Measurements from ENCODE around the gene IGFALS.

Gene IGFALS

DNA sequence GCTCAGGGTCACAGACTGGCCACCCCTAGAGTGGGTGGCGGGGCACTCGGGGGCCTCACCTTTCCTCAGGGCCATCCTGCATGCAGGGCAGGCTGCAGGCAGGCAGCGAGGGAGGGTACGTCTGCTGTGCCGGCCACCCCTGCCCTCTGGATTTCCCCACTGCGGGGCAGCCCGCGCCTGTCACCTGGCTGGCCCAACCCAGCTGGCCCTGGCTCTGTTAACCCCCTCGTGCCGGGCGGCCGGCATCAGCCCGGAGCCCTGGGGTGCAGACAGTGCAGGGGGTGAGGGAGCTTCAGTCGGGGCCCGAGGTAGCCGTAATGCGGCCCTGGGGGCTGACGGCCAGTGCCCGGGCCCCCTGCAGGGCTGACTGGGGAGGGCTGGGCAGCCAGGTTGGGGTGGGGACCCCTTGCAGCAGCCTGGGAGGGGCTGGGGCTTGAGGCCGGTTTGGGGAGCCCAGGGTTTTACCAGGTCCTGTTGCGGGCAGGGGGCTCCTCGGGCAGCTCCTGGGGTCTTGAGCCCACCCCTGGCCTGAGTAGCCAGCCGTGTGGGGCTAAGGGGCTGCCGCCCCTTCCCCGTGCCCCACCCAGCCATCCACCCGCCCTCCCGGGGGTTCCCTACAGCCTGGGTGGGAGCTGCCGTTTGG lies at the start of gene IGFALS:
IGFALS (minus strand) TSS at position 128 of the 643 bp plus-strand sequence; CDS start at position 75, 53 bp downstream.
- DNase-seq, result no peak

DNA sequence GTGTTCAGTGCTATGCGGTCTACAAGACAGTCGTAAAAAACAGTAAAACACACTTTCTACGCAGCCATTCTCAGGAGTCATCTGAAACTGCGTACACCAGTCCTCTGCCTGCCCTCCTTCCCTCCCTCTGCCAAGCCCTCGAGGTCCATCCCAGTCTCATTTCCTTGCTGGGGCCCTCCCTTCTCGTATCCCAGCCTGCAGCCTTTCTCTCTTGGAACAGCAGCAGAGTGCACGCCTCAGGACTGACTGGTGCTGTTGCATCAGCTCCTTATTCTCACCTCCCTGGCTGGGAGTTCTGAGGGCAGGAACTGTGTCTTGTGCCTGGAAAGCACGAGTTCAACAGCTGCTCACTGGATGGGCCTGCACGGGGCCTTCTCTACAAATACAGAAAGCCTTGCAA lies 46.0 kb upstream of the IGFALS start:
- DNase-seq, result peak in 1 of 2 experiments; percentile 22

DNA sequence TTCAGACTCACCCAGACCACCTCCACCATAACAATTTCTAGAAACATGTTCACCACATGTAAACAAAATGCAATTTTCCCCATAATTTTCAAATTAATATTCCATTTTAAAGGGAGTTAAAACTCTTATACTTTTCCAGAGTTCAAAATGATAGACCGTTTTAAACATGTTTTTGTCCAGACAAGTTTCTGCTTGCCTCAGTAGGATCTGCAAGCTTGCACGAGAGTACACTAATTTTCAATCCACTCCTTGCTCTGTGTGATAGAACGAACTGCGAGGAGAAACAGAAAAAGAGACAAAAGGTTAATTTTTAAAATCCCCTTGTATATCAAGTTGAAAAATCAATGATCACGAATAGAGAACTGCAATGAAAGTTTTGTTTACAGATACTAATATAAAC lies 40.6 kb upstream of the IGFALS start:
- DNase-seq, result no peak

DNA sequence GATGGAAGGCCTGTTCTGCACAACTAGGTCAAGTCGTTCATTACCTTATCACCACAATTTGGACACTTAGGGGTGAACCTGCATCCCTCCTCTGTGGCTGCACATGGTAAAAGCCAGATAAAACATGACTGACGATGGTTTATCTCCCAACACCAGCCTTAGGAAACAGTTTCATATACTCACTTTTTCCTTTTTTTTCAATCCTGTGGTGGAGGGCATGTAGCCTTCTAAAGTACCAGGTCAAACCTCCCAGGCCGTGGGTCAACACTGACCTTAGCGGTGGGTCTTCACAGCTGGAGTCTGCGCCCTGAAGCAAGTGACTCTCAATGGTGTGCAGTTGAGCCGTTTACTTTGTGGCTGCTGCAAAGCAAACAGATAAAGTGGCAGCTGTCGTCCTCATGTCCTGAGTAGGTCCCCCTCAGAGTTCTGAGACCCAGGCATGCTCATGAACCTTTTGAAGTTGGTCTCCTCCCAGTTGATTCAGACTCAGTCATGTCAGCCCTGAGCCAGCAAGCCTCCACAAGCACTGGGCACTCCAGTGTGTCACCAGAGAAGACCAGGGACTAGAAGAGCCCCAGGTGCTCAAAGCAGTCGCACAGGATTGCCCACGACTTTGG lies 39.4 kb upstream of the IGFALS start:
- DNase-seq, result no peak

DNA sequence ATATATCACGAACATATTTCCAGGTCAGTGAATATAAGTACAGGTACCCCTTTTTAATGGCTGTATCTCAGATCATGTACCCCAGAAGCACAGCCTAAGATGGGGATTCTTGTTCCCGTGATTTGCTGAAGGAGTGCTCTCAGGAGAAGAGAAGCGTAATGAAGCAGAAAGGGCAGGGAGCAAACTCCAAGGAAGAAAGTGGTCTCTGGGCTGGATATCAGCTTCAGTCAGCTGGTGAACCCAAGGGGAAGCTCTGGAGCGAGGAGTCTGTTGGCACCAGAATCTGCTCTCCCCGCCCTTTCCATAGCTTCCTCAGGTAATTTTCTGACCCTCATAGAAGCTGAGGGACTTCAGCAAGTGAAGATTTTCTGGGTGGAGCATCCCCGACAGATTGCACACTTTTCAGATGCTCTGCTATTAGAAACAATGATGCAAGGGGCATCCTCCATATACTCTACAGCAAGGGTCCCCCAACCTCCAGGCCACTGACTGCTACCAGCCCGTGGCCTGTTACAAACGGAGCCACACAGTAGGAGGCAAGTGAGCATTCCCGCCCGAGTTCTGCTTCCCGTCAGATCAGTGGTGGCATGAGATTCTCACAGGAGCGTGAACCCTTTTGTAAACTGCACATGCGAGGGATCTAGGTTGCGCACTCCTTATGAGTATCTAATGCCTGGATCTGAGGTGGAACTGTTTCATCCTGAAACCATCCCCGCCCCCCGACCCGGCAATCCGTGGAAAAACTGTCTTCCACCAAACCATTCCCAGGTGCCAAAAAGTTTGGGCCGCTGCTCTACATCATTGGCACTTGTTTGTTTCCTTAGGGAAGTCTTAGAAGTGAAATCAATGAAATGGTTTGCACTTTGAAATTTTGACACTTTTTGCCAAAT lies 37.9 kb upstream of the IGFALS start:
- DNase-seq, result no peak

DNA sequence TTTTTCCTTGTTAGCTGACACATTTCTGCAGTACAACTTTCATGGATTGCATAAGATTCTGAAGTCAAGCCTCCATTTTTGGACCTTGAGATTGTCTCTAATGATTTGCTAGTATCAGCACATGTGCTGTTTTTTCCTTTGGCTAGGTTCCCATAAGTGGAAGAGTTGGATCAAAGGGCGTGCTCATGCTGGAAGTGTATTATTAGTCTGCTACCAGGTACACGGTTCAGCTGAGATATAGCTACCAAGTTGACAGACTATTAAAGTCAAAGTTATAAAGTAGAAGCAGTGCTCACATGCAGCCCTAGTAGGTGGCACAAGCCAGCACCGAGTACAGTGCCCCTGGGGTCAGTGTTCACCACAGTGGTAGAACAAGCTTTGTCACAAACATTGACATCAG lies 36.7 kb upstream of the IGFALS start:
- no peak for DNase-seq

DNA sequence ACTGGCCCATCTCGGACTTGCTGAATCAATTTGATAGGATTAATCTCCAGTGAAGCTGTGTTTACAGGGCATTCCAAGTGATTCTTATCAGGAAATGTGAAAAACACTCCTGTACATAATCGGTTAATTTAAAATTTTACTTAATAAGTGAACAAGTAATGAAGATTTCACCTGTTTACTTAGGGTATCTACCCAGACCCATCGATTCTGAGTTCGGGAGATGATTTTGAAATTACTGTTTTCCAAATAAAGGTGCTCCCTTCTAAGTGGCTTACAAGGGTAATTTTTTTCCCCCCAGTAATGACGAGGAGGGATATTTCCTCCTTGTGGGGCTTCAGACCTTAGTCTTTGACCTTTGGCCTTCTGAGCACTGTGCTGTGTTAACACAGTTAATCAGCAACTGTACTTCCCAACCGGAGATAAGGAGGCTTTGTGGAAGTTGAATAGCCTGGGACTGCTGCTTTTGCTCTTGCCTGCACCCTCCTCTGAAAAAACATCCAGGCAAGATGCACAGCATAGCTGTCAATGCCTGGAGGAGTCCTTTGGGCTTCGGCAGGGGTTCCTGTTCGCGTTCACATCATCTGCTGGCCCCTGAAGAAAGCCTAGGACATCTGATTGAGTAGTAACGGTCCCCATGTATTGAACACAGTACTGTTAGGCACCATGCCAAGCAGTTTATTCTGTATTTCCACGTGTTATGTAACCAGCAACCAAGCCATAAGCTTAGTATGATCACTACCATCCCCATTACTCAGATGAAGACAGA lies 35.3 kb upstream of the IGFALS start:
- DNase-seq, result no peak

DNA sequence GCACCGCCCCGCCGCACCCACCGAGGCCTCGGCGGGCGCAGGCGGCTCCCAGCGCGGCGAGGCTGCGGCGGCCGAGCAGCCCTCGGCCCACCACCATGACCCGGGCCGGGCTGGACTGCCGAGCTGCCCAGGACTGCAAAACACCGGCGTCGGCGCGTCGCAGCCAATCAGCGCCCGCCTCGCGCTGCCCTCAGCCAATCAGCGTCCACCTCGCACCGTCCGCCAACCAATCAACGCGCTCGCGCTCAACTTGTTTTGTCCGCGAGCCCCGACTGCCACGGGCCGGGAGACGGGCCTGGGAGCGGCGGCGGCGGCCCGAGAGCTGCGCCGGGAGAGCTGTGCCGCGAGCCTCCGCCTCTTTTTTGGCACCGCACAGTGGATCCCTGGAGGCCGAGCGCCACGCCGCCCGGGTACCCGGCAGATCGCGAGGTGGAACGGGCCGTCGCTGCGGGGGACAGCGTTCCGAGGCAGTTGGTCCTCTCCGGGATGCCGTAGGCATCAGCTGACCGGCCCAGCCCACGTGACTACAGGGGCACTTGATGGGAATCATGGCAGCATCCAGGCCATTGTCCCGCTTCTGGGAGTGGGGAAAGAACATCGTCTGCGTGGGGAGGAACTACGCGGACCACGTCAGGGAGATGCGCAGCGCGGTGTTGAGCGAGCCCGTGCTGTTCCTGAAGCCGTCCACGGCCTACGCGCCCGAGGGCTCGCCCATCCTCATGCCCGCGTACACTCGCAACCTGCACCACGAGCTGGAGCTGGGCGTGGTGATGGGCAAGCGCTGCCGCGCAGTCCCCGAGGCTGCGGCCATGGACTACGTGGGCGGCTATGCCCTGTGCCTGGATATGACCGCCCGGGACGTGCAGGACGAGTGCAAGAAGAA lies 33.4 kb upstream of the IGFALS start, which contains the start of the genes FAHD1 and HAGH:
FAHD1 (plus strand) TSS at position 516 of the 883 bp plus-strand sequence; CDS start at position 549, 33 bp downstream.
HAGH (minus strand) TSS at position 135 of the 883 bp plus-strand sequence; CDS start at position 97, 38 bp downstream.
- DNase-seq, result peak; percentile 90 to 93

DNA sequence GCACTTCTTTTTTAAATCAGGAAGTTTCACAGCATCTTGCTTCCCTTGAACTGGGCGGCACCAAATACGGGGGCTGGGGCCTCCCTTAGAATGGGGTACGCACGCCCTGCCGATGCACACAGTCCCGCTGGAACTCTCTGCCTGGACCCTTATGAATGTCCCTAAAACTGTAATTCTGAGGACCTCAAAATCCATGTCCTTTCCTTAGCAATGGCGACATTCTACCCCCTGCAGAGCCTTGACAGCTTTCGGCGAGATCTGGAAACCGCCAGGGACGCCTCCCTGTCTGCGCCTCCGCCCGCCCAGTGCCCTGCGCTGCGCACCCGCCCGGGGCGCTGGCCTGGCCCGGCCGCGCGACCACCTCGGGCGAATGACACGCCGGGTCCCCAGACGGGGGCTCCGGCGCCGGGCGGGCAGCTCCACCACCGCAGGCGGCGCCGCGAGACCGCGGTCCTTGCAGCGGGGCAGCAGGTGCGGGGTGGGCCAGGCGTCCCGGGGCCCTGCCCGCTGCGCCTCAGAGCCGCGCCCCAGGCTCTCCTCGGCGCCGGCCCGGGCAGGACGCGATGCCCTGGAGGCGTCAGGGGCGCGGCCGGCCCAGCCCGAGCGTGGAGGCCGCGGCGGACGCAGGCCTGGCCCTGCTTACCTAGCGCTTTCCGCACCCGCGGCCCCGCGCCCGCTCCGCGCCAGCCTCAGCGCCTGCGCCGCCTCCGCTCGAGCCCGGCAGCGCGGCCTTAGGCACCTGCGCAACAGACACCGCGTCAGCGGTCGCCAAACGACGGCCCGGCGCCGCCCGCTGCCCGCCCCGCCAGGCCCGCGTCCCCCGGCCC lies 32.6 kb upstream of the IGFALS start:
- DNase-seq, result peak; percentile 61 to 73

DNA sequence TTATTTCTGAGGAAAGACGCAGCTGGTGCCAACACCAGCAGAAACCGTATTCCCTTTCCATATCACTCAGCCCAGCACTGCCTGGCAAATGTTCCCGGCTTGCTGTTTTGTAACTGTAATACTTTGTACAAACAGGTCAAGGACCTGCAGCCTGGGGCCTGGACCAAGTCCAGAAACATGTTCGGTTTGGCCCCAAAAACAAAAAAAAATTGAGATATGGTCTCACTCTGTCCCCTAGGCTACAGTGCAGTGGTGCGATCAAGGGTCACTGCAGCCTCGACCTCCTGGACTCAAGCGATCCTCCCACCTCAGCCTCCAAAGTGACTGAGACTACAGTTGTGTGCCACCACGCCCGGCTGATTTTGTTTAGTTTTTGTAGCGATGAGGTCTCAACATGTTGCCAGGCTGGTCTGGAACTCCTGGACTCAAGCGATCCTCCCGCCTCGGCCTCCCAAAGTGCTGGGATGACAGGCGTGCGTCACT lies 31.9 kb upstream of the IGFALS start:
- DNase-seq, result no peak

DNA sequence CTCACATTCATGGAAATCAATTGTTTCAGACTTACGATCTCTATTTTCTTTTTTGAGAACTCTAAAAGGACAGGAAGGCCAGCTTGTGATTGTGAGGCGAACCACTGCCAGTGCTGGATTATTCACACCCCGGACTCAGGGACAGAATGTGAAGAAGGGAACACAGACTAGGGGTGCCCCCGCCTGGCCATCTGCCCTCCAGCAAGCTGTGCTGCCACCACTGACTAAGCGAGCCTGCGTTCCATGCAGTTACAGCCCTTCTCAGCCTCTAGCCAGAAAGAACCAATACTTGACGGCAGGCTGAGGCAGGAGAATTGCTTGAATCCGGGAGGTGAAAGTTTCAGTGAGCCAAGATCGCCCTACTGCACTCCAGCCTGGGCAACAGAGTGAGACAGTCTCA lies 30.3 kb upstream of the IGFALS start:
- no peak for DNase-seq

DNA sequence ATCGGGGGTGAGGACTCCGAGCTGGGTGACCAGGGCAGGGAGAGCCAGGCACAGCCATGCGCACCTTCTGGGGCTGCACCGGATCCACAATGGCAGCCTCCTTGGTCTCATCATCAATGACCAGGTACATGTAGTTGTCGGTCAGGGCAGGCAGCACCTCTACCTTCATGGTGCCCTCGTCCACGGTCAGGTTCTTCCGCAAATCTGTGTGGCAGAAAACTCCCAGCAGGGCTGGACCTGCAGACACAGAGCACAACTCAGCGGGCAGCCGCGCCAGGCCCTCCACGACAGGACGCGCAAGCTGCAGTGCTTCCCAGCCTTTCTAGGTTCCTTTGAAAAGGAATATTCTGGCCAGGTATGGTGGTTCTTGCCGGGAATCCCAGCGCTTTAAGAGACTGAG lies 29.3 kb upstream of the IGFALS start:
- DNase-seq, result no peak

DNA sequence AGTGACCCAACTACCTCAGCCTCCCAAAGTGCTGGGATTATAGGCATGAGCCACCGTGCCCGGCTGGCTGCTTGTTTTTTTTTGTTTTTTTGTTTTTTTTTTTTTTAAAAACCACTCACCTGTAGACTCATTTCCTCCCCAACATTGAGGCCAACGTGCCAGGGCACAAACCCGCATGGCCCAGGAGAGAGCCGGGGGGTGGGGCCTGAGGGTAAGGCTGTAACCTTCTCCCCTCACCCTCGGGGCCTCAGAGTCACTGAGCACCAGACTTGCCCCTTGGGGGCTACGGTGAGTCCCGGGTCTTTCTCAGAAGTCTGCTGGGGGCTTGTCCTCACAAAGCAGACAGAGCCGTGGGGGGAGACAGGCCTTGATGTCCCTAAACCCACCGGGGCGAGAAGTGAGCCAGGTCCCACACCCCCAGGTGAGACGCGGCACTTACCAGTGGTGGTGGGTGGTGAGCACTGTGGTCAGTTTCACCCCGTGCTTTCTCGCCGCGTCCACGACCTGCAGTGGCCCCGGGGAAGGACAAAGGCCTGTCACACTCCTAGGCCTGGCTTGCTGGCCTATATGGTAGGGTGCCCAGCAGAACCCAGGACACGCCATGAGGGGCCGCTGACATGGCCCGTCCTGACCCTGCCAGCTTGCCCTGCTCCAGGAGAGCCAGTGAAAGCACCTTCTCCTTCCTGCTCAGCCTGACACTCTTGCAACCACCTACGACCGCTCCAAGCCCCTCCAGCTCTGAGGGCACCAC lies 28.5 kb upstream of the IGFALS start:
- DNase-seq, result no peak

DNA sequence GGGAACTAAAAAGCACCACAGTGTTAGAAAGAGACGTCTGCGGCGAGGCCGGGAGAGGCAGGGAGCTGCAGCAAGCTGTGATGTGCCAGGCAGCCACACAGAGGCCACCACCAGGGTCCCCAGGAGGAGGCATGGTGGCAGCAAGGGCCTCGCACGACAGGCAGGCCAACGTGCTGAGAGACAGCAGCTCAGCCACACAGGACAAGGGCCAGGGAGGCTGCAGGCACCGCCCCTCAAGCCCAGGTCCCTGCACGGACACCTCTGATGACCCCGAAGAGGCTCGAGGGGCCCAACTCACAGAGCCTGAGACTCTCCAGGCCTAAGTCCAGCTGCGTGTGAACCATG lies 27.4 kb upstream of the IGFALS start:
- no peak for DNase-seq

DNA sequence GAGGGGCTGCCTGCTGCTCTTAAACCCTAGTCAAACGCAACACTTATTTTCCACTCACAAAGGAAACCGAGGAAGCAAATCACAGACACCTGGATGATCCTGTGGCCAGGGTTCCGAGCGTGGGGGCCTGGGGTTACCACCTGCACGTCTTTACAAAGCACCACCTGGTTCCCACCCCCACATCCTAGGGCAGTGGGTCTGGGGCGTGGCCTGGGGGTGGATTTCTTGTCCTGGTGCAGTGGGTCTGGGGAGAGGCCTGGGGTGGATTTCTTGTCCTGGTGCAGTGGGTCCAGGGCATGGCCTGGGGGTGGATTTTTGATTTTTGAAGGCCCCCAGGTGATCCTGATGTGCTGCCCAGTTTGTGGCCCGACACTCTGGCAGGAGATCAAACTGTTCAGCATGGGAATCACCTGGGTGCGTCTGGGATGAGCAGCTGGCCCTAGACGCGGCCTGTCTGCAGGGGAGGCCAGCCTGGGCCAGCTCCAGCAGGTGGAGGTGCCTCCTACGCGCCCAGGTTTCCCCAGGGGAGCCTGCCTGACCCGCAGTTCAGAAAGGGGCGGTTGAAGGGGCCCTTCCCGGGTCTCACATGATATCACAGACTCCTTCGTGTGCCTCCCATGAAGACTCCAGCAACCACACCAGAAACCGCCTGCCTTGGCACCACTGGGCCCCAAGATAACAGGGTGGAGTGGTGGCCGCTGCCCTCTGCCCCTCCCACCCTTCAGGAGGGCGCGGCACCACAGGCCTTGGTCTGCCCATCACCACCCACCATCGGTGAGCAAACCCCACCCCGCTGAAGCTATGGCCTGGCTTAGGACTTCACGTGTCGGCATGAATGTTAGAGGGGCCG lies 26.8 kb upstream of the IGFALS start:
- no peak for DNase-seq

DNA sequence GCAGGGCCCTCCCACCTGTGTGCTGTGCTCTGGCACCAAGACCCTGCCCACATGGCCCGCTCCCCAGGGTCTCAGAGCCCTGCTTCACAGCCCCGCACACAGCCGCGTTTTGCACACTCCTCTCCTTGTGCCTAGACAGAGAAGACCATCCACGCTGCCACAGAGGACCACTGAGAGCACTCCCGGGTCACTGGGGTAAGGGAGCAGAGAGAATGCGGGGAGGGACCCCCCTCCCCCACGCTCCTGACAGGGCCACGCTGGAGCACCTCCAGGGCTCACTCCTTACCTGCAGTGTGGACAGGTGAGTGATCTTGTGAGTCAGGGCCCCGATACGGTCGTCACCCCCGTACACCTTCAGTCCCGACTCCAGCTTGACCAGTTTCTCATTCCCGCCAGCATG lies 26.1 kb upstream of the IGFALS start:
- no peak for DNase-seq

DNA sequence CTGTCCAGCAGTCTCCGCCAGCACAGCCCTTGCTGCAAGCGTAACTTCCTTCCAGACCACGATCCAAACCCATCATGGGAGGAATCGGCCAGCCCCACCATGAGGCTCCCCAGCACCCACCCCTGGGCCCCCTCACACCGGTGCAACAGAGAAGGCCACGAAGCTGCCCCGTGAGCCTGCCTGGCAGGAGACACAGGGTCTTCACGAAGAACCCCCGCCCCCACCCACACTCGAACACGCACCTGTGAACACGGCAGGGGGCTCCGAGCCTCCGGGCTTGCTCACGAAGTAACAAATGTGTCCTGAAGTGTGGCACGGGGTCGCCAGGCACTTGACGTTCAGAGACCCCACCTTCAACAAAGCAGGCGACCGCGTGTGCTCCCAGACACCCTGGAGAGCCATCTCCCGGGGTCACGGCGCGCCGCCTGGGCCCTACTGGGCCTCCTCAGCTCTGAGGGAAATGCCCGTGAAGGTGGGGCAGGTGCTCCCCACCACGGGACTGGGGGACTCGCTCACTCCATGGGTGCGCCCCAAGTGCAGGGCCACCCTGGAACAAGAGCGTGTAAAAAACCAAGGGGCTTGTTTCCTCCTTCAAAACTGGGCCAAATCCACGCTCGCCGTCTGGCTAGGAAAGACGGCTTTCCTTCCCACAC lies 25.5 kb upstream of the IGFALS start:
- DNase-seq, result no peak

DNA sequence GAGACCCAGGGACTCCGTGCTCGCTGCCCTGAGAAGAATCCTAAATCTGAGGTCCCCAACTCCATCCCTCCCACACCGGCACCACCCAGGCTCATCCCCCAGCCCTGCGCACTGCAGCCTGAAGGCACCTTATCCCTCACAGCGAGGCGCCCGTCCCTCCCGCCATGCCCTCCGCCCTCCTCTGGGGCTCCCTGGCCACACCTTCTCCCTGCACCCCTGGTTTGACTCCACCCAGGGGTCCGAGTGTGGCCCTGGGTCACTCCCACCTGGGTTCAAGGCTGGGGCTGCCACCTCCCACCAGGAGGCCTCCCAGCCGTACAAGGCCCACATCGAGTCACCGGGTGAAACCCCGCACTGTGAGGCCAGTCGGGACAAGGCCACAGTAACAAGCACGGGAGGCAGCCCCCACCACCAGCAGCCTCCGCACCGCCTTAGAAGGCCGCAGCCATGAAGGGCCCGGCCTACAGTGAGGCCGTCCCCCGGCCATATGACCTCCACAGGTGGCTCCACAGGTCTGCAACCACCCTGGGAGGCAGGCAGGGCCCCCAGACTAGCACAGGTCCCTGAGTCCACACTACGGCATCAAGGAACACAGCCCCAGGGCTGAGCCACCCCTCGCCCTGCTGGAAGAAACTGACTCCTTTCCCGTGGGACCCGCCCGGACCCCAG lies 24.8 kb upstream of the IGFALS start:
- DNase-seq, result no peak
